Lower leg skin (tissue), 3 donors: ENCODE data around the gene DAAM2.

Experiments used
- POLR2A ChIP-seq, 2 donors: fragments of 450-650 bp; IDR thresholded peaks; one replicate each; pipeline ENCODE4 v1.6.1; 2016 to 2017; ENCODE audit warnings: antibody characterized with exemption in 2 of 2, mild to moderate bottlenecking in 1 of 2, moderate library complexity in 1 of 2
- TF ChIP-seq, protein P1 (sequence below), 3 donors: fragments of 450-650 bp; IDR thresholded peaks; one replicate each; pipeline ENCODE4 v1.5.1; 2016; ENCODE audit warnings: antibody characterized with exemption in 3 of 3, mild to moderate bottlenecking in 3 of 3, moderate library complexity in 2 of 3

GRCh38 chr6:39918831-39919230 is 126.7 kb downstream of the DAAM2 start:
- TF ChIP-seq, protein P1, sequence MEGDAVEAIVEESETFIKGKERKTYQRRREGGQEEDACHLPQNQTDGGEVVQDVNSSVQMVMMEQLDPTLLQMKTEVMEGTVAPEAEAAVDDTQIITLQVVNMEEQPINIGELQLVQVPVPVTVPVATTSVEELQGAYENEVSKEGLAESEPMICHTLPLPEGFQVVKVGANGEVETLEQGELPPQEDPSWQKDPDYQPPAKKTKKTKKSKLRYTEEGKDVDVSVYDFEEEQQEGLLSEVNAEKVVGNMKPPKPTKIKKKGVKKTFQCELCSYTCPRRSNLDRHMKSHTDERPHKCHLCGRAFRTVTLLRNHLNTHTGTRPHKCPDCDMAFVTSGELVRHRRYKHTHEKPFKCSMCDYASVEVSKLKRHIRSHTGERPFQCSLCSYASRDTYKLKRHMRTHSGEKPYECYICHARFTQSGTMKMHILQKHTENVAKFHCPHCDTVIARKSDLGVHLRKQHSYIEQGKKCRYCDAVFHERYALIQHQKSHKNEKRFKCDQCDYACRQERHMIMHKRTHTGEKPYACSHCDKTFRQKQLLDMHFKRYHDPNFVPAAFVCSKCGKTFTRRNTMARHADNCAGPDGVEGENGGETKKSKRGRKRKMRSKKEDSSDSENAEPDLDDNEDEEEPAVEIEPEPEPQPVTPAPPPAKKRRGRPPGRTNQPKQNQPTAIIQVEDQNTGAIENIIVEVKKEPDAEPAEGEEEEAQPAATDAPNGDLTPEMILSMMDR (IDR thresholded peaks at IDR 0.05): no peak
- no peak for TF ChIP-seq POLR2A (IDR thresholded peaks at IDR 0.05)
